CD14-positive monocyte (primary cell): ENCODE results near the gene SUV39H1. TPM values are rescaled to one million over a fixed set of nuclear protein-coding genes. Genes with fewer than 3 reads are reported as not detected.
"Not testable (repeated sequence)": the region's sequence is repeated elsewhere in the genome, so short reads cannot be mapped to it uniquely, and the experiment has no call there.

Experiments
- DNase-seq, 3 donors: peaks; one replicate each; pipeline ENCODE4 v3.0.0-alpha.2; 2011 to 2022
- H2AFZ ChIP-seq: 2 replicates; pipeline ENCODE4 v1.6.0; 2012; ENCODE audit warnings: mild to moderate bottlenecking, low read depth, low read length, inconsistent platforms; ENCODE audit not compliant: insufficient read depth, poor library complexity, severe bottlenecking
- H3K27ac ChIP-seq, 2 donors: 1 replicate in 1 of 2; 2 replicates in 1 of 2; pipeline ENCODE4 v1.5.1; 2012 to 2013; ENCODE audit warnings: low read length in 2 of 2, control low read depth in 1 of 2, inconsistent platforms in 1 of 2, low read depth in 1 of 2, mild to moderate bottlenecking in 1 of 2
- H3K27me3 ChIP-seq, 2 donors: one replicate each; pipeline versions ENCODE4 v1.6.0 to v1.6.1; 2011 to 2013; ENCODE audit warnings: low read length in 2 of 2; ENCODE audit not compliant: control insufficient read depth in 2 of 2, insufficient read depth in 2 of 2
- H3K36me3 ChIP-seq, 2 donors: replicated peaks in 1 of 2; 1 replicate in 1 of 2; 2 replicates in 1 of 2; pipeline versions ENCODE4 v1.5.1 to v1.6.1; 2012 to 2013; ENCODE audit warnings: low read length in 2 of 2, control low read depth in 1 of 2, inconsistent platforms in 1 of 2, mild to moderate bottlenecking in 1 of 2; ENCODE audit not compliant: insufficient read depth in 2 of 2, control insufficient read depth in 1 of 2
- H3K4me1 ChIP-seq, 2 donors: 1 replicate in 1 of 2; 2 replicates in 1 of 2; pipeline versions ENCODE4 v1.5.1 to v1.6.1; 2012 to 2013; ENCODE audit warnings: low read length in 2 of 2, control low read depth in 1 of 2, inconsistent platforms in 1 of 2, mild to moderate bottlenecking in 1 of 2, moderate library complexity in 1 of 2; ENCODE audit not compliant: insufficient read depth in 2 of 2, control insufficient read depth in 1 of 2
- H3K4me2 ChIP-seq: replicated peaks from 2 replicates; pipeline ENCODE3; 2012; ENCODE audit warnings: low read length, moderate library complexity, mild to moderate bottlenecking; ENCODE audit not compliant: poor library complexity, severe bottlenecking; ENCODE audit errors: extremely low read depth
- H3K4me3 ChIP-seq, 3 experiments: fragments of 200-600 bp in 1 of 3; sonication (generic) in 1 of 3; replicated peaks in 1 of 3; 1 replicate in 2 of 3; 2 replicates in 1 of 3; pipeline ENCODE4 v1.5.1; 2011 to 2013; ENCODE audit warnings: low read length in 3 of 3, mild to moderate bottlenecking in 3 of 3, control low read depth in 2 of 3, low read depth in 2 of 3, inconsistent platforms in 1 of 3, moderate library complexity in 1 of 3
- H3K79me2 ChIP-seq: 2 replicates; pipeline ENCODE4 v1.6.0; 2012; ENCODE audit warnings: mild to moderate bottlenecking, control low read depth, inconsistent platforms, low read length, moderate library complexity; ENCODE audit not compliant: insufficient read depth
- H3K9ac ChIP-seq: 2 replicates; pipeline ENCODE4 v1.6.0; 2017; ENCODE audit warnings: low read length, mild to moderate bottlenecking; ENCODE audit not compliant: insufficient read depth, poor library complexity, severe bottlenecking
- H3K9me3 ChIP-seq, 2 donors: replicated peaks in 1 of 2; 1 replicate in 1 of 2; 2 replicates in 1 of 2; pipeline versions ENCODE4 v1.5.1 to v1.6.1; 2012 to 2013; ENCODE audit warnings: low read length in 2 of 2, control low read depth in 1 of 2; ENCODE audit not compliant: control insufficient read depth in 1 of 2, insufficient read depth in 1 of 2
- H4K20me1 ChIP-seq: 2 replicates; pipeline ENCODE4 v1.6.0; 2012; ENCODE audit warnings: mild to moderate bottlenecking, low read length, control low read depth, moderate library complexity; ENCODE audit not compliant: insufficient read depth
- H3K27ac Mint-ChIP-seq, 7 donors: one replicate each; pipeline ENCODE4 v1.8.0; 2020; ENCODE audit warnings: mild to moderate bottlenecking in 7 of 7, mixed read lengths in 7 of 7, moderate library complexity in 6 of 7, inconsistent platforms in 2 of 7
- H3K27me3 Mint-ChIP-seq, 3 donors: one replicate each; pipeline ENCODE4 v1.8.0; 2021 to 2022; ENCODE audit warnings: low read depth in 3 of 3, mild to moderate bottlenecking in 3 of 3, mixed read lengths in 3 of 3, moderate library complexity in 3 of 3, inconsistent platforms in 1 of 3
- H3K36me3 Mint-ChIP-seq, 2 donors: one replicate each; pipeline ENCODE4 v1.8.0; 2020; ENCODE audit warnings: mixed read lengths in 2 of 2, inconsistent platforms in 1 of 2, mild to moderate bottlenecking in 1 of 2
- H3K4me1 Mint-ChIP-seq: one replicate; pipeline ENCODE4 v1.8.0; 2020; ENCODE audit warnings: mild to moderate bottlenecking, mixed read lengths
- H3K4me3 Mint-ChIP-seq, 2 donors: one replicate each; pipeline ENCODE4 v1.8.0; 2020; ENCODE audit warnings: mild to moderate bottlenecking in 2 of 2, mixed read lengths in 2 of 2, moderate library complexity in 1 of 2
- H3K9me3 Mint-ChIP-seq, 7 donors: one replicate each; pipeline ENCODE4 v1.8.0; 2020 to 2022; ENCODE audit warnings: mixed read lengths in 7 of 7, mild to moderate bottlenecking in 6 of 7, moderate library complexity in 6 of 7, inconsistent platforms in 2 of 7
- CTCF ChIP-seq: fragments of 200-600 bp; IDR thresholded peaks from one replicate; pipeline ENCODE4 v1.8.0; 2022; ENCODE audit warnings: antibody characterized with exemption, mild to moderate bottlenecking
- WGBS: methylation state at CpG from one replicate; pipeline ENCODE4 v1.1.5; 2013; ENCODE audit warnings: missing lambda C conversion rate; ENCODE audit not compliant: insufficient coverage; 5-methylcytosine and 5-hydroxymethylcytosine counted together
- intact Hi-C, 2 donors: fragments of 100-400 bp; cut with micrococcal nuclease; formaldehyde crosslinking; loops; one replicate each; pipeline versions ENCODE4 v1.15.0 to v1.15.1; 2023
- polyA plus RNA-seq, 3 donors: library from polyadenylated mRNA; depleted of rRNA in 1 of 3; unstranded in 2 of 3; stranded (reverse) in 1 of 3; fragments of 300-500 nt in 2 of 3; fragments of >200 nt in 1 of 3; fragmentation: Illumina TruSeq in 2 of 3; gene quantifications; 1 replicate in 2 of 3; 2 replicates in 1 of 3; pipeline ENCODE4 v1.2.3, GENCODE V29; 2012 to 2021

Gene SUV39H1
- polyA plus RNA-seq, 3 donors, result 2.8 to 3.4 (median 2.9) TPM

- intact Hi-C loops, result loop anchor here (10.0 kb wide), 1 partner anchor 46 kb away; the partner anchor contains the start of gene SUV39H1 (in 2 of the 2)
- H3K36me3 Mint-ChIP-seq, result no peaks in the 10 kb centered on the region
Observed at GRCh38 chrX:48648336-48648751, 48.2 kb upstream of the SUV39H1 start.

GRCh38 chrX:48649102-48649501, 47.4 kb upstream of the SUV39H1 start:
- no peaks in the 10 kb centered on the region for H3K27me3 ChIP-seq
- H3K9me3 Mint-ChIP-seq, result peaks cover 0 to 4% (median 0%) of the 10 kb centered on the region in 7 donors
- no peak overlapping the region for H3K27ac ChIP-seq
- no peaks in the 10 kb centered on the region for H3K4me1 ChIP-seq
- H3K4me3 Mint-ChIP-seq, result no peak overlapping the region
- no peaks in the 10 kb centered on the region for H3K79me2 ChIP-seq
- WGBS, result no CpG with 5 or more reads among the region's 3 CpGs
- peaks cover 2% of the 10 kb centered on the region for H3K4me1 Mint-ChIP-seq
- intact Hi-C loops, result loop anchor here (10.0 kb wide), 1 partner anchor 46 kb away; the partner anchor contains the start of gene SUV39H1 (in 2 of the 2)
- H3K4me3 ChIP-seq, result no peak overlapping the region
- TF ChIP-seq CTCF, result no peak
- H3K4me2 ChIP-seq, result no peak overlapping the region
- no peaks in the 10 kb centered on the region for H3K36me3 Mint-ChIP-seq
- no peaks in the 10 kb centered on the region for H4K20me1 ChIP-seq
- H3K27ac Mint-ChIP-seq, result no peak overlapping the region
- H3K27me3 Mint-ChIP-seq, result peaks cover 2 to 4% (median 3%) of the 10 kb centered on the region in 3 donors
- H3K36me3 ChIP-seq, result no peaks in the 10 kb centered on the region
- no peak for DNase-seq
- no peak overlapping the region for H2AFZ ChIP-seq
- H3K9me3 ChIP-seq, result no peaks in the 10 kb centered on the region
- no peak overlapping the region for H3K9ac ChIP-seq

More at GRCh38 chrX:48648336-48648751, 48.2 kb upstream of the SUV39H1 start:
- H3K4me3 ChIP-seq, result no peak overlapping the region
- H3K4me1 Mint-ChIP-seq, result peaks cover 2% of the 10 kb centered on the region
- H3K27me3 ChIP-seq, result no peaks in the 10 kb centered on the region
- peak; percentile 56 for TF ChIP-seq CTCF
- no peak overlapping the region for H3K9ac ChIP-seq
- no peak overlapping the region for H3K4me2 ChIP-seq
- peaks cover 0 to 4% (median 0%) of the 10 kb centered on the region in 7 donors for H3K9me3 Mint-ChIP-seq
- H3K36me3 ChIP-seq, result no peaks in the 10 kb centered on the region
- no peak overlapping the region for H3K4me3 Mint-ChIP-seq
- no peaks in the 10 kb centered on the region for H3K9me3 ChIP-seq
- H3K79me2 ChIP-seq, result no peaks in the 10 kb centered on the region
- H3K27ac Mint-ChIP-seq, result peak overlapping the region in 2 of 7 donors; percentile 54 to 73
- H4K20me1 ChIP-seq, result no peaks in the 10 kb centered on the region
- no peak overlapping the region for H2AFZ ChIP-seq
- H3K27me3 Mint-ChIP-seq, result peaks cover 0 to 3% (median 2%) of the 10 kb centered on the region in 3 donors
- peak; percentile 38 to 51 (median 47) for DNase-seq
- no peaks in the 10 kb centered on the region for H3K4me1 ChIP-seq
- 33% methylated on average over 1 of the region's 6 CpGs for WGBS
- no peak overlapping the region for H3K27ac ChIP-seq

GRCh38 chrX:48652055-48652579, 44.4 kb upstream of the SUV39H1 start:
- H3K27me3 Mint-ChIP-seq, H3K4me3 ChIP-seq, H3K9ac ChIP-seq, H4K20me1 ChIP-seq, H3K4me1 ChIP-seq, H3K27ac ChIP-seq, H3K9me3 ChIP-seq, H3K4me3 Mint-ChIP-seq, H3K36me3 Mint-ChIP-seq, DNase-seq, intact Hi-C loops, H3K4me2 ChIP-seq, H2AFZ ChIP-seq, H3K36me3 ChIP-seq, H3K9me3 Mint-ChIP-seq, H3K27me3 ChIP-seq, H3K4me1 Mint-ChIP-seq, H3K79me2 ChIP-seq, H3K27ac Mint-ChIP-seq: not testable (repeated sequence)
- 90% methylated on average over 2 of the region's 5 CpGs for WGBS
